CD4-positive, alpha-beta memory T cell (primary cell): ENCODE measurements around the gene FBXL17. TPM values are rescaled to one million over a fixed set of nuclear protein-coding genes. Genes with fewer than 3 reads are reported as not detected.

Experiments used
- CTCF ChIA-PET: fragments of 350-600 bp; sonication (Branson Sonifier 250); formaldehyde crosslinking; loops from one replicate; lab custom pipeline; 2021; ENCODE audit warnings: inconsistent platforms; ENCODE audit not compliant: partially characterized antibody; lab: Charles Lee
- POLR2A ChIA-PET: fragments of 350-600 bp; sonication (Branson Sonifier 250); formaldehyde crosslinking; loops from one replicate; lab custom pipeline; 2021; ENCODE audit not compliant: partially characterized antibody; lab: Charles Lee
- DNase-seq, 5 donors: peaks; one replicate each; pipeline versions ENCODE4 v3.0.0 to v3.0.0-alpha.2; 2020 to 2022; ENCODE audit warnings: mixed read lengths in 1 of 5
- H3K27ac ChIP-seq: one replicate; pipeline ENCODE4 v1.7.0; 2013; ENCODE audit warnings: low read depth, low read length
- H3K27me3 ChIP-seq: 2 replicates; pipeline ENCODE4 v1.7.0; 2013; ENCODE audit warnings: mild to moderate bottlenecking, low read length, moderate library complexity; ENCODE audit not compliant: insufficient read depth
- H3K36me3 ChIP-seq: 2 replicates; pipeline ENCODE4 v1.7.0; 2013; ENCODE audit warnings: mild to moderate bottlenecking, low read length, moderate library complexity; ENCODE audit not compliant: insufficient read depth
- H3K4me1 ChIP-seq: 2 replicates; pipeline ENCODE4 v1.7.0; 2013; ENCODE audit warnings: mild to moderate bottlenecking, low read length, moderate library complexity; ENCODE audit not compliant: insufficient read depth
- H3K4me3 ChIP-seq, 2 donors: one replicate each; pipeline ENCODE4 v1.7.0; 2013; ENCODE audit warnings: low read length in 2 of 2, mild to moderate bottlenecking in 1 of 2
- H3K9me3 ChIP-seq, 2 donors: one replicate each; pipeline ENCODE4 v1.7.0; 2013; ENCODE audit warnings: low read length in 2 of 2, control low read depth in 1 of 2; ENCODE audit not compliant: control insufficient read depth in 1 of 2
- H3K27ac Mint-ChIP-seq, 7 donors: one replicate each; pipeline ENCODE4 v1.8.0; 2020 to 2021; ENCODE audit warnings: mixed read lengths in 7 of 7, mild to moderate bottlenecking in 6 of 7, inconsistent platforms in 3 of 7, moderate library complexity in 3 of 7
- H3K27me3 Mint-ChIP-seq, 2 donors: one replicate each; pipeline ENCODE4 v1.8.0; 2020 to 2021; ENCODE audit warnings: mixed read lengths in 2 of 2
- H3K36me3 Mint-ChIP-seq, 2 donors: one replicate each; pipeline ENCODE4 v1.8.0; 2020 to 2021; ENCODE audit warnings: mixed read lengths in 2 of 2, inconsistent platforms in 1 of 2, mild to moderate bottlenecking in 1 of 2
- H3K4me1 Mint-ChIP-seq, 4 donors: one replicate each; pipeline ENCODE4 v1.8.0; 2020 to 2021; ENCODE audit warnings: mixed read lengths in 4 of 4, mild to moderate bottlenecking in 1 of 4
- H3K4me3 Mint-ChIP-seq, 8 donors: one replicate each; pipeline ENCODE4 v1.8.0; 2020 to 2021; ENCODE audit warnings: mixed read lengths in 8 of 8, mild to moderate bottlenecking in 7 of 8, moderate library complexity in 6 of 8, inconsistent platforms in 3 of 8
- H3K9me3 Mint-ChIP-seq, 8 donors: one replicate each; pipeline ENCODE4 v1.8.0; 2020 to 2021; ENCODE audit warnings: mixed read lengths in 8 of 8, mild to moderate bottlenecking in 5 of 8, inconsistent platforms in 3 of 8, moderate library complexity in 1 of 8
- intact Hi-C: fragments of 100-400 bp; cut with micrococcal nuclease; formaldehyde crosslinking; loops from one replicate; pipeline ENCODE4 v1.15.1; 2023
- polyA plus RNA-seq, 2 donors: library from polyadenylated mRNA; unstranded; fragments of 300-500 nt; fragmentation: Illumina TruSeq; gene quantifications; one replicate each; pipeline ENCODE4 v1.2.3, GENCODE V29; 2021
- total RNA-seq, 2 experiments: library from RNA; stranded (reverse); gene quantifications; one replicate each; pipeline ENCODE4 v1.2.3, GENCODE V29; 2021

Gene FBXL17
- total and polyA plus RNA-seq, 4 experiments from 2014 or later, result 7.1 to 27.5 (median 16.8) TPM

GRCh38 chr5:108324886-108325285 is 57.0 kb downstream of the FBXL17 start:
- no peak for DNase-seq
- Mint-ChIP-seq H3K4me1 (peaks cover 0 to 13% (median 7%) of the 10 kb centered on the region in 4 donors), H3K27me3 (no peaks in the 10 kb centered on the region), H3K36me3 (peaks cover 27 to 42% of the 10 kb centered on the region in 2 donors), H3K27ac (no peak overlapping the region), H3K9me3 (peaks cover 0 to 5% (median 0%) of the 10 kb centered on the region in 8 donors), H3K4me3 (no peak overlapping the region)
- Histone ChIP-seq H3K4me3 (no peak overlapping the region), H3K27me3 (no peaks in the 10 kb centered on the region), H3K4me1 (no peaks in the 10 kb centered on the region), H3K9me3 (no peaks in the 10 kb centered on the region), H3K27ac (no peak overlapping the region), H3K36me3 (no peaks in the 10 kb centered on the region)
- ChIA-PET CTCF (interaction anchor here (0.9 kb wide), 1 partner anchor 65 kb away, joined by 5 read pairs; no protein-coding TSS in a partner anchor), POLR2A (interaction anchor here (0.7 kb wide), 1 partner anchor 442 kb away, joined by 3 read pairs; no protein-coding TSS in a partner anchor)
- intact Hi-C loops, result no loop called here

GRCh38 chr5:108321341-108321740 is 60.6 kb downstream of the FBXL17 start:
- no peaks in the 10 kb centered on the region for H3K36me3 ChIP-seq
- H3K4me1 Mint-ChIP-seq, result peaks cover 0 to 15% (median 6%) of the 10 kb centered on the region in 4 donors
- DNase-seq, result no peak
- peaks cover 0 to 5% (median 0%) of the 10 kb centered on the region in 8 donors for H3K9me3 Mint-ChIP-seq
- no peak overlapping the region for H3K27ac Mint-ChIP-seq
- H3K27ac ChIP-seq, result no peak overlapping the region
- no peak overlapping the region for H3K4me3 Mint-ChIP-seq
- H3K27me3 ChIP-seq, result no peaks in the 10 kb centered on the region
- no peak overlapping the region for H3K4me3 ChIP-seq
- no peaks in the 10 kb centered on the region for H3K27me3 Mint-ChIP-seq
- intact Hi-C loops, result no loop called here
- no peaks in the 10 kb centered on the region for H3K9me3 ChIP-seq
- ChIA-PET POLR2A (no interaction called here), CTCF (no interaction called here)
- H3K4me1 ChIP-seq, result no peaks in the 10 kb centered on the region
- H3K36me3 Mint-ChIP-seq, result peaks cover 15 to 27% of the 10 kb centered on the region in 2 donors

GRCh38 chr5:108320231-108320630 is 61.7 kb downstream of the FBXL17 start:
- Mint-ChIP-seq H3K27me3 (no peaks in the 10 kb centered on the region), H3K27ac (peak overlapping the region in 1 of 7 donors; percentile 31), H3K36me3 (peaks cover 7 to 16% of the 10 kb centered on the region in 2 donors), H3K9me3 (peaks cover 0 to 5% (median 0%) of the 10 kb centered on the region in 8 donors), H3K4me3 (no peak overlapping the region), H3K4me1 (peaks cover 0 to 15% (median 6%) of the 10 kb centered on the region in 4 donors)
- ChIA-PET CTCF (no interaction called here), POLR2A (no interaction called here)
- Histone ChIP-seq H3K36me3 (no peaks in the 10 kb centered on the region), H3K9me3 (no peaks in the 10 kb centered on the region), H3K4me3 (no peak overlapping the region), H3K4me1 (no peaks in the 10 kb centered on the region), H3K27me3 (no peaks in the 10 kb centered on the region), H3K27ac (no peak overlapping the region)
- no peak for DNase-seq
- intact Hi-C loops, result no loop called here

GRCh38 chr5:108315829-108316228 is 66.1 kb downstream of the FBXL17 start:
- Histone ChIP-seq H3K4me3 (no peak overlapping the region), H3K4me1 (no peaks in the 10 kb centered on the region), H3K27me3 (no peaks in the 10 kb centered on the region), H3K36me3 (no peaks in the 10 kb centered on the region), H3K27ac (no peak overlapping the region), H3K9me3 (no peaks in the 10 kb centered on the region)
- H3K27me3 Mint-ChIP-seq, result no peaks in the 10 kb centered on the region
- H3K27ac Mint-ChIP-seq, result no peak overlapping the region
- H3K4me1 Mint-ChIP-seq, result peaks cover 0 to 5% (median under 1%) of the 10 kb centered on the region in 4 donors
- peaks cover 4% of the 10 kb centered on the region in 2 donors for H3K36me3 Mint-ChIP-seq
- no peaks in the 10 kb centered on the region for H3K9me3 Mint-ChIP-seq
- no peak for DNase-seq
- H3K4me3 Mint-ChIP-seq, result no peak overlapping the region
- POLR2A ChIA-PET, result no interaction called here
- intact Hi-C loops, result no loop called here
- CTCF ChIA-PET, result no interaction called here

- no peak overlapping the region for H3K4me3 Mint-ChIP-seq
These were observed 69.6 kb downstream of the FBXL17 start for GRCh38 chr5:108312258-108312657.

GRCh38 chr5:108311682-108312081 is 70.2 kb downstream of the FBXL17 start:
- peak overlapping the region in 1 of 7 donors; percentile 60 for H3K27ac Mint-ChIP-seq
- POLR2A ChIA-PET, result no interaction called here
- Histone ChIP-seq H3K9me3 (no peaks in the 10 kb centered on the region), H3K4me3 (no peak overlapping the region), H3K4me1 (no peaks in the 10 kb centered on the region), H3K27me3 (no peaks in the 10 kb centered on the region), H3K36me3 (no peaks in the 10 kb centered on the region), H3K27ac (no peak overlapping the region)
- CTCF ChIA-PET, result interaction anchor here (2.2 kb wide), 1 partner anchor 51 kb away, joined by 6 read pairs; no protein-coding TSS in a partner anchor
- H3K4me1 Mint-ChIP-seq, result peaks cover 0 to 4% (median 2%) of the 10 kb centered on the region in 4 donors
- H3K9me3 Mint-ChIP-seq, result no peaks in the 10 kb centered on the region
- H3K27me3 Mint-ChIP-seq, result no peaks in the 10 kb centered on the region
- peaks cover 6 to 7% of the 10 kb centered on the region in 2 donors for H3K36me3 Mint-ChIP-seq
- DNase-seq, result no peak
- intact Hi-C loops, result no loop called here
- no peak overlapping the region for H3K4me3 Mint-ChIP-seq

More at GRCh38 chr5:108312258-108312657, 69.6 kb downstream of the FBXL17 start:
- CTCF ChIA-PET, result interaction anchor here (2.2 kb wide), 1 partner anchor 52 kb away, joined by 6 read pairs; no protein-coding TSS in a partner anchor
- intact Hi-C loops, result no loop called here
- no peak for DNase-seq
- POLR2A ChIA-PET, result no interaction called here
- Histone ChIP-seq H3K36me3 (no peaks in the 10 kb centered on the region), H3K4me3 (no peak overlapping the region), H3K27ac (no peak overlapping the region), H3K9me3 (no peaks in the 10 kb centered on the region), H3K27me3 (no peaks in the 10 kb centered on the region), H3K4me1 (no peaks in the 10 kb centered on the region)
- H3K27ac Mint-ChIP-seq, result no peak overlapping the region
- no peaks in the 10 kb centered on the region for H3K27me3 Mint-ChIP-seq
- H3K9me3 Mint-ChIP-seq, result no peaks in the 10 kb centered on the region
- peaks cover 0 to 4% (median 2%) of the 10 kb centered on the region in 4 donors for H3K4me1 Mint-ChIP-seq
- peaks cover 4 to 7% of the 10 kb centered on the region in 2 donors for H3K36me3 Mint-ChIP-seq

- Histone ChIP-seq H3K27ac (no peak overlapping the region), H3K9me3 (no peaks in the 10 kb centered on the region), H3K4me1 (peaks cover 5% of the 10 kb centered on the region), H3K27me3 (no peaks in the 10 kb centered on the region), H3K36me3 (no peaks in the 10 kb centered on the region), H3K4me3 (no peak overlapping the region)
- intact Hi-C loops, result no loop called here
- no peaks in the 10 kb centered on the region for H3K9me3 Mint-ChIP-seq
- CTCF ChIA-PET, result no interaction called here
- H3K27me3 Mint-ChIP-seq, result no peaks in the 10 kb centered on the region
- DNase-seq, result no peak
- POLR2A ChIA-PET, result no interaction called here
- peaks cover 9 to 13% (median 10%) of the 10 kb centered on the region in 4 donors for H3K4me1 Mint-ChIP-seq
- no peak overlapping the region for H3K27ac Mint-ChIP-seq
- H3K36me3 Mint-ChIP-seq, result peaks cover 4 to 11% of the 10 kb centered on the region in 2 donors
- no peak overlapping the region for H3K4me3 Mint-ChIP-seq
These were observed 78.3 kb downstream of the FBXL17 start for GRCh38 chr5:108303611-108304010.
